NOMO-1 treated with DMSO at 0.1 percent for 48 hours (cell line): ENCODE measurements around the gene SLIT3.
"Not testable (repeated sequence)": the region's sequence is repeated elsewhere in the genome, so short reads cannot be mapped to it uniquely, and the experiment has no call there.

Experiments used
- DNase-seq: peaks from one replicate; lab custom pipeline; 2025; ENCODE audit not compliant: unreplicated experiment; lab: John Stamatoyannopoulos, UW

The SLIT3 gene

GRCh38 chr5:169115461-169116124, 185.3 kb downstream of the SLIT3 start:
- DNase-seq: no peak

DNA sequence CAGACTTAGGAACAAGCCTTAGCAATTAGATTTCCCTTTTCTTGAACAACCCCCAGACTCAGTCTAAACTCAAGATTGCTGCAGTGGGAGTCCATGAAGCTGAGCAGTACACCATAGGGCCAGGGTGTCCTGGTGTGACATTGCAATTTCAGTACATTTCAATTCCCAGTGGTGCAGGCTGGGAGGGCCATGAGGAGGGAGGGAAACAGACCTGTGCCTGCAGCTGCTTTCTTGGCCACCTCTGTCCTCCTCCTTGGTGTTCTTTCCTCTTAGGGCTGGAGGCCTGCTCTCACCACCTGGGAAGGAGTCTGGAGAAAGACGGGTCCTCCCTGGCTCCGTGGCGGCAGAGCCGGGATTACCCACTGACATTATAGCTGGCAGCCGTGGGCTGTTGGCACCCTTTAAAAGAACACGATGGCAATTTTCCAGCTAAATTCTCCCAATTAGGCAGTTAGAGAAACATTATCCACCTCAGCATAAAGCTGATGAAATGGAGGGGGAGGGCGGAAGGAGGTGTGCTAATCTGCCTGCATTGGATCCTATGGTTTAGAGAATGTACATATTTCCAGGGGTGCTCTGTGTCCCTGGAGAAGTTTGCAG, 186.4 kb downstream of the SLIT3 start:
- no peak for DNase-seq

DNA sequence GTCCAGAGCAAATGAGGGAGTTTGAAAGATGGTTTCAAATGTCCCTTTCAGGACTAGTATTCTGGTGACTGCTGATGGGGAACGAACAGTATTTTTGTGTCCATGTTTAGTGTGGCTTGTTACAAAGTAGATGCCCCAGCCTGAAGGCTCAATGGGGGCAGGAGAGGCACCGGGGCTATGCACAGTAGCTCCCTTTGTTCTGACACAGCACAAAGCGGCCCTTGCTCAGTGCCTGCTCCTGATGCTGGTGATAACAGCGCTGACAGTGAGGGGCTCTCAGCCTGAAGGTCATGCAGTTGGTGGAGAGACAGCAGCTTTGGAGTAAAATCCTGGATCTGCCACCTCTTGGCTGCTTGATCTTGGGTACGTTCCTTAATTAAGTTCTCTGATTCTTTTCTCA, 188.9 kb downstream of the SLIT3 start:
- no peak for DNase-seq

GRCh38 chr5:169106911-169107706, 193.8 kb downstream of the SLIT3 start:
- no peak for DNase-seq

DNA sequence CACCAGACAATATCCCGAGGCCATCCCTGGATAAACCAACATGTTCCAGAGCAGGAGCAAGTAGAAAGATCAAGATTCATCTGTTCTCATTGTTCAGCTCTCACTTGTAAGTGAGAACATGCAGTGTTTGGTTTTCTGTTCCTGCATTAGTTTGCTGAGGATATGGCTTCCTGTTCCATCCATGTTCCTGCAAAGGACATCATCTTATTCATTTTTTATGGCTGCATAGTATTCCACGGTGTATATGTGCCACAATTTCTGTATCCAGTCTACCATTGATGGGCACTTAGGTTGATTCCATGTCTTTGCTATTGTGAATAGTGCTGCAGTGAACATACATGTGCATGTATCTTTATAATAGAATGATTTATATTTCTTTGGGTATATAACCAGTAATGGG, 195.4 kb downstream of the SLIT3 start:
- DNase-seq: not testable (repeated sequence)

DNA sequence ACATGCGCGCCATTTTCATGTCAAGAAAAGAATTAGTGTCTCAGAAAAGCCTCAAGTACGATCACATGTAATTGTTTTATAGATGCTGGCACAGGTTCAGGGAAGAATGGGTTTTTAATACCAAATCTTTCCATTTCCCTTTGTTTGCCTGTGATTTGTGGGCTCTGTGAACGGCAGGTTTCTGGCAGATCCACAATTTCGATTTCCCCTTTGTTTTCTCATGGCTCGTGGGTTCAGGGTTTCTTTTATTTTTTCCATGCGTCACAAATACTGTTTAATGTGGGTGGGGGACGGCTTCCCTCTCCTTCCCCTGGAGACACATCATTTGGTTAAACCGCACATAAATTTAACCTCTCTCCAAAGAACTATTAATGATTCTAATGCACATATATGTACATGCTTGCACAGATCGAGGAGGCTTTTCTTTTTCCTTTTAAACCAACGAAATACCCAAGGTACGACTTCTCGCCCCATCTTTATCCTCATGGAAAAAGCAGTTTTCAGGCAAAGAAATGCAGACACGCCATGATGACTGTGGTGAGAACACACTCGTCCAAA, 195.9 kb downstream of the SLIT3 start:
- DNase-seq: no peak

- no peak for DNase-seq
Measured at GRCh38 chr5:169103586-169104181, 197.3 kb downstream of the SLIT3 start.

- no peak for DNase-seq
Measured at GRCh38 chr5:169101966-169102365, 199.0 kb downstream of the SLIT3 start.

- DNase-seq: no peak
Measured at GRCh38 chr5:169100735-169101075, 200.2 kb downstream of the SLIT3 start.

- DNase-seq: no peak
Measured at GRCh38 chr5:169099801-169100734, 200.9 kb downstream of the SLIT3 start.

- DNase-seq: no peak
Measured at GRCh38 chr5:169098331-169099121, 202.4 kb downstream of the SLIT3 start.

DNA sequence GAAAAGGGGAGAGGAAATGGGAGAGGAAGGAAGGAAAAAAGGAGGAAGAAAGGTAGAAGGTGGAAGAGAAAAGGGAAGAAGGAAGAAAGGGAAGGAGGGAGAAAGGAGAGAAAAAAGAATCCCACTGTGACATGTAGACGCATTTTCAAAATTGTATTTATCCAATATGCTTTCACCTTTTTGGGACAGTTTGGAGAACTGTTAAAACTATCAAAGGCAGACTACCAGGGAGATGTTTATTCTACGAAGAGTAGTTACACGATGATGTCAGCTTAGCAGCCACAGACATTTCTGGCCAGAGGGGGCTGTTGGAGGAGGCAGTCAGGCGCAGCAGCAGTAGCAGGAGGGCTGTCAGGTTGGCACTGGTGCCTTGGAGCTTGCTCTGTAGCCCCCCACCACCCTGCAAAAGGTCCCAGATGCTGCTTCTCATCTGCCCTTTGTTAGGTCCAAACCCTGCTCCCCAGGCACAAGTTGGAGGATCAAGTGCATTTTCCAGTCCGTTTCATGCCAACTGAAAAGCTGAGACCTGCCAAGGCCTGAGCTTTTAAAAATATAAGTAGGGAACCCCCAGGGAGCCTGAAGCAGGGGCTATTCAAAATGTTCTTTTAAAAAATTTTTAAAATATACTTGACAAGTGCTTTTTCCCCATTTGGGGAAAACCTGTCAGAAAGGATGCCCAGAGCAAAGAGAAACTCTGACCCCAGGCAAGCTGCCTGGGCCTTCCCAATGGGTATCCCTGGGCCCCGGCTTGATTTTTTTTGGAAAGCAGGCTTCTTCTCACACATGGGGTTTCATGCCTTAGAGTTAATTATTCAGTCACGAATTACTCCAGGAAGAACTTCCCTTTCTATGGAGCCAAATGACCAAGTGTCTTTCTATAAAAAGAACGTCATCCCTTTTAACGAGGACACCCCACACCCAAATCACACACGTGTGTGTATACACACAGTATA, 203.3 kb downstream of the SLIT3 start:
- no peak for DNase-seq

- no peak for DNase-seq
Measured at GRCh38 chr5:169095976-169096375, 205.0 kb downstream of the SLIT3 start.

DNA sequence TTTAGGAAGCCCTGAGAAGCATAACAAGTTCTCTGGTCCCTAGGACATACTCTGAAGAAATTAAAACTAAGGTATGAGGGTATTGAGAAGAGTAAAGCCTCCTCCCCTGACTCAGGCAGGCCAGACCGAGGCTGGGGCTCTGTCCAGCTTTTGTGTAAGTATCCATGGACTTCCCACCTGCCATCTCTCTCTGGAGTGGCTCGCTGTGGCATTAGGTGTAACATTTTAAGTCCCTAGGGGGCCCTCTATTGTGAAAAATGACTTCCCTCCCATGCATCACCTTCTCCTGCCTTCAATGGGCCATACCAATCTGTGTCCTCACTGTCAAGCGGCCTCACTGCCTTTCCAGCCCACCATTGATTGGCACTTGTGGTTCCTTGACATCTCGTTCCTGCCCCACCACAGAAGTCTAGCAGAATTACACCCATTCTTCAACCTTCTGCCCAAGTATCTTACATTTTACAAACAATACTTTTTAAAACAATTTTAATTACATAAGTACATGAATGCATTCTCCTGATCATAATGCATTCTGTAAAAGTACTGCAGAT, 205.5 kb downstream of the SLIT3 start:
- no peak for DNase-seq

DNA sequence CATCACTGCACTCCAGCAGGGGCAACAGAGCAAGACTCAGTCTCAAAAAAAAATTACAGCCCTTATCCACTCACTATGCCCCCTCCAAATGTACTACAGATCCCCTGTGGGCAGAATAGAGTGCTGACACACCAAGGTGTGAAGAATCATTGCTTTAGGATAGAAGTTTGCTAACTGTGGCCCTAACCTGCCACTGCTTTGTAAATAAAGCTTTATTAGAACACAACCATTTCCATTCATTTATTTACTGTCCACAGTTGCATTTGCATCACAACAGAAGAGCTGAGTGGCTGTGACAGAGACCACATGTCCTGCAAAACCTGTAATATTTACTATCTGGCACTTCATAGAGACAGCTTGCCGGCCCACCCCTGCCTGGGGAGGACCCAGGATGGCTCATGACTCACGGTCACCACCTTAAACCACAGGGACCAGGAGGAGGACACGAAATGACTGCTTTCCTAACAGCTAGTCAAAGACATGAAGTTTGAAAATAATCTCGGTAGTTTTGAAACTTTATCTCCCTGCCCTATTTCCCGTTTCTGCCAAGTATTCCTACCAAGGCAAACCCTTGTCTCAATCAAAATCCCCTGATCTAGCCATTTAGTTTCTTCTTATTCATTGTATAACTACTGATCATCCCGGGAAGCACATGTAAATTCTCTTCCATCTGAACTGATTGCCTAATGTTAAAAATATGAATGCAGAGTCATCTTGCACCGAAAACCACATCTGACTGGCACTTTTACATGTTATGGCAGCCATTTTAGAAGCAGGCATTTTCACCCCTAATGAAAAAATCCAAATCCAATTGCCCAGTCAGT, 206.1 kb downstream of the SLIT3 start:
- DNase-seq: no peak

- DNase-seq: no peak
Measured at GRCh38 chr5:169091396-169091980, 209.5 kb downstream of the SLIT3 start.

- DNase-seq: no peak
Measured at GRCh38 chr5:169089343-169089742, 211.6 kb downstream of the SLIT3 start.
